Hematopoietic multipotent progenitor cell (in vitro differentiated cells): Measurements from ENCODE around the gene BCAS3. TPM values are rescaled to one million over a fixed set of nuclear protein-coding genes. Genes with fewer than 3 reads are reported as not detected.
A peak's percentile ranks its signal among the peaks of the same experiment; 100 is the strongest.

Source experiments
- DNase-seq, 3 donors: peaks; one replicate each; pipeline ENCODE4 v3.0.0-alpha.2; 2011 to 2015; ENCODE audit warnings: low read depth in 2 of 3, low spot score in 2 of 3
- total RNA-seq: library from RNA; depleted of rRNA; stranded (reverse); fragments of >200 nt; gene quantifications from one replicate; pipeline ENCODE4 v1.2.3, GENCODE V29; 2012

The BCAS3 gene
- total RNA-seq, 1 donor, result 50.6 TPM

DNA sequence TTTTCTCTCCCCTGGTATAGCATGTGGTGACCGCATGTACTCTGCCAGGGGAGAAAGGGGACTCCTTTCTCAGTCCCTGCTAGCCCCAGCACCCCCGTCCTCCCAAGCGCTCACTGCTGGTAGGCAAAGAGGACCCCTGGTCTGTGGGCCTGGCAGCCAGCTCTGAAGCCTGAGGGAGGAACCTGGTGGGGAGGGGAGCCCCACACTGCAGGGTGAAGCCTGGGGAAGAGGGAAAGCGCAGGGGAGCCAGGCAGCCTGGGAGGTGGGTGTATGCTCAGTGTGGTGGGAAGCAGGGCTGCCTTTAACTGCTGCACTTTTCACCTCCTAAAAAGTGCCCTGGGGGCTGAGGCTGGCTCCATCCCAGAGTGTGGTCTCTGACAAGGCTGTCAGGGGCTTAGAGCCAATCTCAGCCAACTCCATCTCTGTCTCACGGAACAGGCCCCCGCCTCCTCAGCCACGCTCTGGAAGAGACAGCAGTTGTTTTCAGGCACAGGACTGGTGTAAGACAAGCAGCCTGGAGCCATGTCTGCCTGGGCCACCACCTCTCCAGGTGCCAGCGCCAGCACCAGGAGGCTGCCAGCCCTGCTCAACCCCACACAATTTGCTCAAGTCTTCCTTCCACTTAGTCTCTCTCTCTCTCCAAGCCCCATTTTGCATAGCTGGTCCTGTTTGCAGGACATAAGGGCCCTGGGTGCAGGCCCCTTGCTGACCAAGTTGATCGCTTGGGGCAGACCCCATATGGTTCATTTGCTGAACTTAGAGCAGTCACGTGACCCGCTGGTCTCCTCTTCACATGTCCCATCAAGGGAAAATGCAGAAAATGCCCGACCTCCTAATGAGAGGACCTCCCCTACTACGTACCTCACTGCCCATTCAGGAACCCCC lies 707.3 kb downstream of the BCAS3 start:
- DNase-seq, result no peak

DNA sequence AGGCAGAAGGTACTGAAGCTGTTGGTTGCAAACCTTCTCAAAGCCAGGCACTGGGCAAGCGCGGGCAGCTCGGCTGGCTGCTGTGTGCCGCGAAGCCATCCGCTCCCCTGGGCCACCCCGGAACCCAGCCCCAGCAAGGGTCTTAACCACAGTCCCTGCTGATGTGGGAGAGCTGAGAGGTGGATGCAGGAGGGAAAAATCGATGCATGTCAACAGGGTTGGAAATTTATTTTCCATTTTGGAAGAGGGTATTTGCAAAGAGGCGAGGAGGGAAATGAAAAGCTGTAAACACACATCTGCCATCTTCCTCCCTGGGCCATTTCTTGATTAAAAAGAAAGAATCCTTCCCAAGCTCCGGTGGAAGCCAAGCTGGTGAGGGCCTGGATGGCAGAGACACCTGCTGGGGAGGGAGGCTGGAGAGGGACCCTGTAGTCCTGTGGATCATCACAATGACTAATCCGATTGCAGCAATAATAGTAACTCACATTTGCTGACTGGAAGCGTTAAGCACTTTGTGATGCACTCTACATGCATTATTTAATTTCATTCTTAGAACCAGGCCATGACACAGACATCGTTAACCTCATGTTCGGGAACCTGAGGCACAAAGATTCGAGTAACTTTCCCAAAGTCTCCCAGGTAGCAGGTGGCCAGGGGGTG lies 708.1 kb downstream of the BCAS3 start:
- DNase-seq, result no peak

DNA sequence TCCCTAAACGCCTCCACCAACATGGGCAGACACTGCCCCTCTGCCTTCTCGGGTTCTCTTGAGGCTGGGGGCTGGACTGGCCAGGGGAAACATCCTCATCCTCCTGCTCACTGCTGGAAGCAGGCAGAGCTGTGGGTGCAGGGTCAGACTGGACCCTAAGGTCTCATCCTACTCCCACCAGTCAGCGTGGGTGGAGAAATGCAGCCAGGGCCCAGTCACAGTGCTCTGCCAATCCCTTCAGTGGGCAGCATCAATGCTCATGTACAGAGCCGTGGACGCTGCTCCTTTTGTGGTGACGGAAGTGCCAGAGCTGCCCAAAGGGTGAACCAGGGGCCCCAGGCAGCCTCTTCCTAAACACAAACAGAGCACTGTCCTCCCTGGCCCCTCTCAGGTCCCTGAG lies 708.6 kb downstream of the BCAS3 start:
- DNase-seq, result no peak

DNA sequence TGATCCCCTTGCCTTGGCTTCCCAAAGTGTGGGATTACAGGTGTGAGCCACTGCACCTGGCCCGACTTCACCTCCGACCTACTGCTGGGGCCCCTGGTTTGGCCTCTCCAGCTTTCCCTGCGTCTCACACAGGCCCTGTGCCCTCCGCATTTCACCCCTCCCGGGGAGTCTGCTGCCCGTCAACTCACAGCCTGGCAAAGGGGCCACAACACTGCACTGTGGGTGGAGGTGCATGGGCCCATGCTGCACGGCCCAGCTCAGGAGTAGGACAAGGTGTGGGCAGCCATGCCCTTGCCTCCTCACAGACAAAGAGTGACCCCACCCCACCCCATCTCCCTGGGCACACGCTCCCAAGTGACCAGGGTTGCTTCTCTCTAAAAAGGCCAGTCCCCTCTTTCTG lies 709.4 kb downstream of the BCAS3 start:
- DNase-seq, result no peak

DNA sequence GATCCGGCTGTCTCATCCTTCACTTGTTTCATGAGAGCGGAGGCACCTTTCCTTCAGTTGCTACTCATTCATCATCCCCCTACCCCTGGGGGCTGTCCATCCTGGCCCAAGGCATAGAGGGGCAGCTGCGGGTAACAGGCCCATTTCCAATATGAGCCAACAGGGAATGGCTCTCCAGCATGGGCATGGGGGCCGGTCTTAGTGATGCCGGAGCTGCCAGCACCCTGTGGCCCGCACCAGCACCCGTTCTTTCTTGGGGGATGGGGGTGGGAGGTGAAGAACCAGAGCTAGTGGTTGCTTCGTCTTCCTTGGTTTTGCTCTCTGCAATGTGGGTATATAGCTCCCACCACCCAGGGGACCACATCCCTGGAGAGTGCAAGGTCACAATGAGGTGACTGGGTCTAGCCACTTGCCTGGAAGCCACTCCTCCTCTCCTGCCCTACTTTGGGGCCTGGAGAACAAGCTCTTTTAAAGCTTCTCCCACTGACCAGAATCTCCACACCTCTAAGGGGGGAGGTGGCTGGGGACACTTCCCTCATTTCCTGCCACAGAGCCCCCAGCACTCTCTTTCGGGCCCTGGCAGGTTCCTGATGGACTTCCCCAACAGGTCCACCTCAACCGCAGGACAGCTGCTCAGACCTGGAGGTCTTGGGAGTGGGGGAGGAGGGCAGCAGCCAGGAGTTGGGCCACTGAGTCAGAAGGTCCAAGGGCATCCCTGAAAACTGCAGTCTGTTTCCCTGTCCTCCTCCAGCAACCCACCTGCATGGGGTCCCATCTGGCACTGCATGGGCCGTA lies 710.1 kb downstream of the BCAS3 start:
- no peak for DNase-seq

DNA sequence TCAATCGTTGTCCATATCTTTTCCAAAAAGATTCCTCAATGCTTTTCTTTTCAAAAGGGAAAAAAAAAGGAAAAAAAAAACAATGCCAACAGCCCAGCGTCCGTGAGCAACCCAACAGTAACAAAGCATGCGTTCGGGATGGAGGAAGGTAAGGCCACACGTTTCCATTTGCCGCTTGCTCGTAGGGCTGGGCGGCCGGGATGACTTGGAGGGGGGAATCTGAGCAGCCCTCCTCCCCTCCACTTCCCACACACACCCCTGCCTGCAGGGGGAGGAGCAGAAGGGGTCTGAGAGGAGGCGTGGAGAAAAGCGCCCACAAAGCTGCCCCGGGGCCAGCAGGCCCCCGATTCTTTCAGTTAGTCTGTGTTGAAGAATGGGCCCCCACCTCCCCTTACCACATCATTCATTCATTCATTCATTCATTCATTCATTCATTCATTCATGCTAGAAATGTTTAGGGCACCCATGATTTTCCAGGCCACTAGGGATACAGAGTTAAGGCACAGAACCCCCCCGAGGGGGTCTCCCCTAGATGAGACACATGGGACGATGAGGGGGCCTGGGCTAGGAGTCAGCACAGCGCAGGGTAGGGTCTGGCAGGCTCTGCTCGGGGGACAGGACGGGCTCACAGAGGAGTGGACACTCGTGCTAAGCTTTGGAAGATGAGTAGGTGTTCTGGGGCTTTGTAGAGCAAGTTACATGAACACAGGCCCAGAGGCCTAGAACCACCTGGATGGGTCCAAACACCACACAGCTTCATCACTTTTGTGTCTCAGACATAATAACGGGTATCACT lies 711.1 kb downstream of the BCAS3 start:
- DNase-seq, result no peak

DNA sequence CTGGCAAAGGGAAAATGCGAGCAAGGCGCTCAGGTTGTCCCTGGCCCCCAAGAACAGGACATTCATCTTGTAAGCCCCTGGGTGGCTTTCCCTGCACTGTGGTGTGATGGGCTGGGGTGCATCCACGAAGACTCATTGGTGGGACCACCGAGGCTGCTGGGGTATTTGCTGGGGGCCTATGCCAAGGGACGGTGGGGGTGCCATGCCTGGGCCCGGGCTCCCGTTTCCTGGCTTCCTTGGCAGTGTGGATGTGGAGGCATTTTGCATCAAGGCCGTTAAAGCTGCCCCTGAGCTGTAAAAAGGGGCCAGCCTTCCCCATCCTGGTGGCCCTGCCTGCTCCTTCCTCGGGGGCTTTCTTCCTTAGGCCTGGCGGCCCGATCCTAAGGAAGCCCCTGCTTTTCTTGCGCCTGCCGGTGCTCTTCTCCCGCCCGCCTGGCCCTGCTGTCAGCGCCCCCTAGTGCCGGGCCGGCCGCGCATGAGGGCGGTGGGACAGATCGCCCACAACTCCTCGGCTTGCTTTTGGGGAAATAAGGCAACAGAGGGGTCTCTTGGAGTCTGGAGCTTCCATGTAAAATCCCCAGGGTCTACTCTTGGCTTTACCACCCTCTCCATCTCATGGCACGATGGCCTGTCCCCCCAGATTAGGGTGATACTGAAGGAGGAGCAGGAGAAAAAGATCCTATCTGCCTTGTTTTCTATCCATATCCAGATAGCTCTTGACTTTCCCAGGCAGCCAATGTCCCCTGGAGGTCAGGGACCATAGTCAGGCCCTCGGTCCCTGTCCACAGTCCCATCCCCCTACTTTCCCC lies 712.2 kb downstream of the BCAS3 start:
- DNase-seq, result peak in 1 of 3 donors; percentile 62

DNA sequence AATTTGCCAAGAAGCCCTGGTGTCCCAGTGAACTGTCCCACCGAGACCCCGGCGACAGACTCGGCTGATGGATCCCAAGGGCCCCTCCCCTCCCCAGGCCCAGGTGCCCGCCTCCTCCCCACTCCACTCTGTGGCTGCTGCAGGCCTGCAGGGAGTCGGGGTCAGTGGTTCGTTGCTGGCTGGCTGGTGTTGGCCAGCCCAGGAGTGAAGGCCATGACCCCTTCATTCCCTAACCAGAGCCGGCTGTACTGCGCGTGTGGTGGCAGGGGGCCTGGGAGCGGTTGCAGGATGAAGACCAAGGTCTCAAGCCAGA lies 712.8 kb downstream of the BCAS3 start:
- DNase-seq, result no peak

DNA sequence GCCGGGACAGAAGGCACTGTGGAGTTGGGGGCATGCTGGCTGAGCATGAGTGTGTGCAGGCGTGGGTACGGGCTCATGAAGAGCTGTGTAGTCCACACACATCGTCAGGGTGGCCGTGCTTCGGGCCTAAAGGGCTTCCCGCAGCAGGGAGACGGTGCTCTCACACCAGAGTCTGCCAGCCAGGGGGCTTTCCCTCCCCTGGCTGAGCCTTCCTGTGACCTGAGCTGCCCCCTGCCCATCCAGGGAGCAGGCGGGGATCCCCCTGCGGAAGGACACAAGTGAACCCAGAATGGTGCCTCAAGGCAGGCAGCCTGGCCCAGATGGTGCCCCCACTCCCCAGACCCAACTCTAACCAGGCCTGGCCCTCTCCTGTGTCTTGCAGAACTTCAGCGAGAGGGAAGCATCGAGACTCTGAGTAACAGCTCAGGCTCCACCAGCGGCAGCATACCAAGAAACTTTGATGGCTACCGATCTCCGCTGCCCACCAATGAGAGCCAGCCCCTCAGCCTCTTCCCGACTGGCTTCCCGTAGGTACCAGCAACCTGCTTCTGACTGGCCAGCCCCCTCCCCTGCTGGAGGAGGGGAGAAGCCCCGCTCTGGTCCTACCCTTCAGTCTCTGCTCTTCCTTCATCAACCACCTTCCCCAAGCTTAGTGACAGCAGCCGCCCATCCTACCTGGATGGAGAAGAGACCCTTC lies 714.1 kb downstream of the BCAS3 start:
- DNase-seq, result no peak

DNA sequence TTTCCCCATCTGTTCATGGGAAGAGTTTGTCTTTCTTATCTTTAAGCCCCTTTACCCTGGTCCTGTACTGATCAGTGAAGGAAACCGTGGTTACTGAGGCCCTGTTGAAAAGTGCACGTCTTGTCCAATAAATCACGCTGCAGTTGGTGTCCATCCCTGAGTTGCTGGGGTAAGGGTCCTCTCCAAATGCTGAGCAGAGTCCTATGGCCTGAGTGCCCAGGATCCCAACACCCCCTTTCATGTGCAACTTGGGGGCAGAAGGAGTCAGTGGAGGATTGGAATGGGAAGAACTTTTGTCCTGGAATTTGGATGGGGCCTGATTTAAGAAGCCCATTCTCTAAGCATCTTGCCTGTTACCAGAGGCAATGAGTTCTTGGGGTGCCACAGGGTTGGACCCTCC lies 715.0 kb downstream of the BCAS3 start:
- DNase-seq, result no peak

DNA sequence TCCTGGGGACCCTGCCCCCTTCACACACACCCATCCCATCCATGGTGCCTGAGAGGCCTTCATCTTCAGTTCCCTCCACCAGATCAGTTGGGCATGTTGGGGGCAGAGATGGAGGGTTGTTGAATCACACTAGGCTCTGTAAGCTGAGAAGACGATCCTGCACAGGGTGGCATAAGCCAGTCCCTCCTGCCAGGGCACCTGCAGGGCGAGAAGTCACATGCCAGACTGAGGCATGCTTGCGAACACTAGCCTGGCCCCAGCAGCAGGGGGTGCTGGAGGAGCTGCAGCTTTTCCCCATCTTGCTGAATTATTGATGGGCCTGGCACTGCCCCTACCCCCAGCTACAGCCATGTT lies 715.9 kb downstream of the BCAS3 start:
- DNase-seq, result peak in 1 of 3 donors; percentile 24

DNA sequence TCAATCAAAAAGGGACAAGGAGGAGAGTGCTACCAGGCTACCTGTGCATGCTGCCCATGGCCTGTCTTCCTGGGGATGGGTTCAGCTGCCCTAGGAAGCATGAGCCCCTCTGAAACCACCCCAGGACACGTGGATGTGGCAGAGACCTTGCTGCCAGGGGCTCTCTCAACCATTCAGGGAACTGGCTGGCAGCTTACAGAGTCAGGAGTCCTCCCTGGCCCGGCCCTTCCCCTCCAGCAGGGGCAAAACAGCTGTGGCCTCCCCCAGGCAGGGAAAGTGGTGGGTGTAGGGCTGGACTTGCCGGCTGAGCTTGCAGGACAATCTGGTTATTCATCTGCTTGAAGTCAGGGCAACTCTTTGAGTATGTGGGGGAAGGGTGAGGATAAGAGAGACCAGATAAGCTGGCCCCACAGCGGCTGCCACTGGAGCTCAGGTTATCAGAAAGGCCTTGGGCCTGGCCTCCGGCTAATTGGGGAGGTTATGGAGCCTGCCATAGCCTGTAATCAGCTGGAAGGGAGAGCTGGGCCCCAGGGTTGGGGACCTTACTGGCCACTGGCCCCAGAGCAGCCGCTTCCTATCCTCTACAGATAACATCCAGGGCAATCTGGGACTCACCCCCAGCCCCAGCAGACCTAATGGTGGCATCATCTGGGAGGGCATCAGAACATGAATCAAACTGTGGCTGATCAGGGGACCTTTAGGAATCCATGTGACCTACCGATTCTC lies 716.4 kb downstream of the BCAS3 start:
- no peak for DNase-seq

DNA sequence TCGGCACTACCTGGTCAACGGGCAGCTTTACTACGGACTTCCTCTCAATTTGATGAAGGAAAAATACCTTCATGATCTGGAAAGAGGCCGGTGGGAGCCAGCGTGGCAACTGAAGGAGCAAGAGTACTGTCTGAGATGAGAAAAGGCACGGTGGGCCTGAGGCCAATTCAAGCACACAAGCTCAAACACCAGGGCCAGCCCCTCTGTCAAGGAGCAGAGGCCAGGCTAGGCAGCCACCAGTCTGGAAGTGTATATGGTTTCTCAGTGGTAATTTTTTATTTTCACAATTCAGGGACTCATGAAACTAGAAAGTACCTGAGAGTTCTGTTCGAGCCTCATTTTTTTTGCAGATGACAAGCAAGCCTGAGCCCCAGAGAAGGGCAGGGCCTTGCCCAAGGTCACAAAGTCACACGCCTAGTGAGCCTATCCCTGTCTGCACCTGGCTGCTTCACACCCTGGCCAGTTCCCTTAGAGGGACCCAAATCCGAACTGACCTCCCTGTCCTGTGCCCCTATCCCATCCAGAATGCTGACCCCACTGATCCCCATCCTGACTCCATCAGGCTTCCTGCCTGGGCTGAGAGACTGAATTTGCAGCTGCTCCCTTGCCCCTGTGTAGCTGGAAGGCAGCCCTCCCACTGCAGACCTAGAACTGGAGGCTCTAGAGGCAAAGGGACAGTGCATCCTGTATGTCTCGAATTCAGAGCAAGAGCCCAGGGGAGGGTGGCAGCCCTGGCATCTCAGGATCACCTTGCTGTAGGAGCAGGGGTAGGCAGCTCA lies 717.2 kb downstream of the BCAS3 start:
- DNase-seq, result no peak

DNA sequence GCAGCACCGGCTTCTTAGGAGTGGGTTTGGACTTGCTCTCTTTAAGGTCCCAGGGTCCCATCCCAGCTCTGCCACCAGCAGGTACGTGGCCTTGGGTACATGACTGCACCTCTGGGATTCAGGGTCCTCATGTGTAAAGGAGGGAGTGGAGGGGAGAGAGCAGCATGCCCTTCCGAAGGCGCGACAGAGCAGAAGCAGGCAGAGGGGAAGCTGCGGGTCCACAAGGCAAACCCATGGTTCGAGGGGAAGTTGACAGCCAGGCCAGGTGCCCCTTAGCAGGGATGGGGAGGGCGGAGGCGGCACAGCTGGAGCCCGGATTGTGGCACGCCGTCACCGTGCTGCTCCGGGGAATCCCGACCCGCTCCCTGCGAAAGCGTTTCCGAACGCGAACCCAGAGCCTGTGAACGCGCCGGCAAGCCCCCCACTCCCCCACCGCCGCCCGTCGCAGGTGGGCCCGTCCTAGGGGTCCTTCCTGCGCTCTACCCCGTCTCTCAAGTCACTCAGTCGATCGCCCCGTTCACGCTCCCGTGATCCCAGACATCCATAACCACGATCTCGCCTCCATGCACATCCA lies 717.8 kb downstream of the BCAS3 start:
- no peak for DNase-seq

DNA sequence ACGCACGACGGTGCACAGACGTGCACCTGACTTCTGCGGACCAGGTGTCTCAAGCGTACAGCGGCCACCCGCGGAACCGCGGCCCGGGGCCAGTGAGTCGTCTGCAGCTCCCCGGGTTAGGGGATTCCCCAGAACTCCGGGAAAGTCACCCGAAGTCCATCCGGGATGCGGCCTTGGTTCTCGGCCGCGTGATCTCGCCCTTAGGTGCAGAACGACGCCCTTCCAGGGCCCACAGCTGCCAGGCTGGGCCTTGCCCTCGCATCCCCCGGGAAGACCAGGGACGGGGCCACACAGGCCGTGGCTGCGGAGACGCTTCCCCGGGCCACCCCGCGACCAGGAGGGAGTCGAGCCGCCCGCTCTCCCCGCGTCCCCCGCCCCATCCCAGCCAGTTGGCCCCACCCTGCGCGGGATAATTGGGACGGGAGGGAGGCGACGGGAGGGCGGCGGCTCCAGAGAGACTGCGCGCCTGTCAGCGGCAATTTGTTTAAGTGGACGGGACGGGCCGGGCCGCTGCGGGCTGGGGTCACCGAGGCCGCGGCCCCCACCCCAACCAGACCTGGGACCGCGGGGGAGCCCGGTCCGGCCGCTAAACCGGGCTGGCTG lies 718.4 kb downstream of the BCAS3 start:
- DNase-seq, result no peak

DNA sequence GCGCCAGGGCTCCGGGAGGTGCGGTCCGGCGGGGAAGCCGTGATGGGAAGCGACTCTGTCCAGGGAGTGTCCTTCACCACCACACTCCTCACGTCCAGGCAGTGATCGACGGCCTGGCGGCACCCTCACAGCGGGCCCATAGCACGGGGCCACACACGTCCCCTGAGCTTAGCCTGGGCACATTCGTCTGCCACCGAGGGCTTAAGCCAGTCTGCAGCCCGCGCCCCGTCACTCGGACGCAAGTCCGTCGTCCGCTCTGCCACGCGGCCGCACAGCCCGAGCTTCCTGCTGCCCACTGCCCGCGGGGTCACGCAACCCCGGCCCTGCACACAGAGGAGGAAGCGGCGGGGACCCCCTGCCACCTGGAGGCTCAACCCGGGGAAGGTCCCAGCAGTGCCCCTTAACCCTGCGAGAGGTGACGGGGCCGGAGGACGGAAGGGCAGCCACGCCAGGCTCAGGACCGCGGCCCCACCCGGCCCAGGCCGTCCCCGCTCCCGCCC lies 719.0 kb downstream of the BCAS3 start:
- DNase-seq, result no peak
